GM21447 (cell line): ENCODE results near the gene NTMT2.
"Not testable (repeated sequence)": the region's sequence is repeated elsewhere in the genome, so short reads cannot be mapped to it uniquely, and the experiment has no call there.

ENCODE experiments used
- ATAC-seq: cut with Tn5 transposase; IDR thresholded peaks from one replicate; pipeline ENCODE4 v1.9.1; 2021; ENCODE audit not compliant: unreplicated experiment

The NTMT2 gene

GRCh38 chr1:170145770-170146676 lies at the start of gene NTMT2:
Gene NTMT2 (plus strand): TSS chr1:170145959. CDS start chr1:170146108, 149 bp downstream.
- no peak for ATAC-seq

GRCh38 chr1:170095976-170096748 lies 49.6 kb upstream of the NTMT2 start:
- ATAC-seq: no peak

DNA sequence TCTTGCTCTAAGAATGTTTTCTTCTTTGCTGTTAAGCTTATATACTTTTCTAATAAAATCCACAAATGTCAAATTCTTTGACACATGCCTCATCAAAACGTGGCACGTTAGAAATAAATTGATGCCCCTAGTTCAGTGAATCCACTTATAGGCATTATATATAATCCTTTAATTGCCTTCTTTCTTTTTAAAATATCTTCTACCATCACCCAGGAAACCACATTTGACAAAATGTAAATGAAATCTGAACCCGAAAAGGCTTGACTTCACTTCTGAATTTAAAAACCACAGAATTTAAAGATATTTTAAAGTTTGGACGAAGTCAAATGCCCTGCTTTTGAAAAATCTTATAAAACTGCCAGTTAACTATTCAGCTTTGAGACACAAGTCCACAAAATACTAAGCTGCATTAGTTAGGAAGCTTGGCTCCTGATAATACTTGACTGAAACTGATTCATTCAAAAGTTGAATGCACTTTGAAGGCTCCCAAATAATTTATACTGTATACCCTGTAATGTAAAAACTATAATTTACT lies 48.9 kb upstream of the NTMT2 start:
- no peak for ATAC-seq

- ATAC-seq: no peak
Observed at GRCh38 chr1:170097449-170097948, 48.3 kb upstream of the NTMT2 start.

- not testable (repeated sequence) for ATAC-seq
Observed at GRCh38 chr1:170113140-170113539, 32.6 kb upstream of the NTMT2 start.

GRCh38 chr1:170114906-170115305 lies 30.9 kb upstream of the NTMT2 start:
- no peak for ATAC-seq

DNA sequence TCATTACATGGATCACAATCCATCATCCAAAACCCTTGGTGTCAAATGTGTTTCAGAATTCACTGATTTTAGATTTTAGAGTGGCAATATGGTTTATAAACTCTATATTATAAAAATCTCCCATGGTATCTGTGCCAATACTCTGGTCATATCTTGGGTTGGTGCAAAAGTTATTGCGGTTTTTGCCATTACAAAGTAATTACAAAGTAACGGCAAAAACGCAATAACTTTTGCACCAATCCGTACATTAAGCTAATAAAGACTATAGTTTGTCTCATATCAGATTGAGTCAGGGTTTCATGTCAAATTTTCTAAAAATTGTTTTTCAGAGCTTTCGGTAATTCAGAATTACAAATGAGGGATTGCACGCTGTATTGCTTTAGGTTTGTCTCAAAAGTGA lies 23.4 kb upstream of the NTMT2 start:
- ATAC-seq: no peak

- no peak for ATAC-seq
Observed at GRCh38 chr1:170125269-170125668, 20.5 kb upstream of the NTMT2 start.

DNA sequence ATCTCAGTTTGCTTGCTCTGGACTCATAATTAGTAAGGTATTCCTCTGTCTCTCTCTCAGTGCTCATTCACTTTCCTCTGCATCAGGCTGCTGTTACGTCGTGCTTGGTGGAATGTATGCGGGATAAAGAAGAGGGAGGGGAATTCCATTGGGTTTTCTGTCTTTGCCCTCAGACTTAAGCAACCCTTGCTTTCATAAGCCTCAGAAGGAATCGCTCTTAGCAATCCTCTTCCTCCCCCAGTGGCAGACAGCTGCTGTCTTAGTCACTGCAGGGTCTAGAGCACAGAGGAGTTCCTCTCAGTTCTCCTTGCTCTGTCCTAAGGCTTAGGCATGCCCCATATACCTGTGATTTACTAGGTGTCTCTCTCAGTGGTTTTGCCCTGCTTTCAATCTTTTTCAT lies 19.1 kb upstream of the NTMT2 start:
- peak; percentile 98 for ATAC-seq

DNA sequence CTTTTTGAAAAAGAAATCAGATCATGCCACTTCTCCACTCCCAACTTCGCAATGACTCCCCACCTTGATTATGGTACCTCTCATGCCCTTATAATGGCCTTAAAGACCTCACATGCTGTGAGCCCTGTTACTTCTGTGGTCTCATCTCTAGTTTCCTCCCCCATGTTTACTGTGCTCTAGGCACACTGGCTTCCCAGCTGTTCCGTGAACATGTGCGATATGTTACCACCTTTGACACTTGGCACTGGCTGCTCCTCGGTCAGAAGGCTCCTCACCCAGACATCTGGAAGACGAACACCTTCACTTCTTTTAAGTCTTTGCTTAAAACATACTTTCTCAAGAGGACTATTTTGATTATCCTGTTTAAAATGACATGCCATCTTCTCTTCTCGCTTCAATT lies 14.3 kb upstream of the NTMT2 start:
- no peak for ATAC-seq

DNA sequence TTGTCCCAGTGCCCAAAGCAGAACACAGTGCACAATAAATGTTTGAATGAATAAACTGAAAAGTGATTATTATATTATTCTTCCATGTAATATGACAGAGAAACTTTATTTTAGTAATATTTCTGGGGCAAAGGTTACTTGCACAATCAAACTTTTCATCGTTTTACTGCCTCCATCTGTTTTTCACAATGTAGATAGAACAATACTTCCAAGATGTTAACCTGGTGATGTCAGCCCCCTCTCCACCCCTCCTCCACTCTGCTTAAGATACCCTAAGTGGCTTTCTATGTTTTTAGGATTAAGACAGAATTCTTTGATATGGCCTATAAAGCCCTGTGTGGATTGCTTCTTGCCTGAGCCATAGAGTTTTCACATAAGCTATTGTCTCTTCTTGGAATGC lies 13.8 kb upstream of the NTMT2 start:
- no peak for ATAC-seq

DNA sequence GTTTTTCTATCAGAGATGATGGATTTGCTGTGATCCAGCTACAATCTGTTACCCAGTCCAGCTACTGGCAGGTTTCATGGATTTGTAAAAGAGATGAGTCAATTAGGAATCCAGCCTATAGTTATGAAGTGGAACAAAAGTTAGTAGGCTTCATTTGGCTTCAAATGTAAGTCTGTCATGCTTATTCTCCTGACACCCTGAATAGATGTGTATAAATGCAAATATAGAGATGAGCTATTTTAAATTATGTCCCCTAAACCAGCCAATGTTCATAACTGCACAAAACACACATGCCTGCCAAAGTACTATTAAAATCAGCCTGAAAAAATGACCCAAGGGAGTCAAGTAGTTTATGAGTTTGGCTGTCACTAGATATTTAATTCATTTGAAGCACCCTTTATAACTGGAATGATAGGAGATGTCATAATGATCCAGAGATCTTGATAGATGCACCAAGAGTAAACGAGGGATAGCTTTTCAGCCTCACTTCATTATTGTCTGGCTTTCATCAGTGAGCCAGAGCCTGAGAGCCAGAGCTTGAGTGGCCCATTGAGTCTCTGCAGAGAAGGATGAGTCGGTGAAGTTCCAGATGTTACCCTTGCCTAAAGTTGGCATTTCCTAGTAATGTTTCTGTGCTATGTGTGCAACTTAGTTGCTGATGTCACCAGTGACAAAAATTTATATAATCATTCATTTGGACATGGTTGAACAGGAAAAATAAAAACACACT lies 11.8 kb upstream of the NTMT2 start:
- no peak for ATAC-seq

GRCh38 chr1:170134521-170134920 lies 11.2 kb upstream of the NTMT2 start:
- no peak for ATAC-seq

DNA sequence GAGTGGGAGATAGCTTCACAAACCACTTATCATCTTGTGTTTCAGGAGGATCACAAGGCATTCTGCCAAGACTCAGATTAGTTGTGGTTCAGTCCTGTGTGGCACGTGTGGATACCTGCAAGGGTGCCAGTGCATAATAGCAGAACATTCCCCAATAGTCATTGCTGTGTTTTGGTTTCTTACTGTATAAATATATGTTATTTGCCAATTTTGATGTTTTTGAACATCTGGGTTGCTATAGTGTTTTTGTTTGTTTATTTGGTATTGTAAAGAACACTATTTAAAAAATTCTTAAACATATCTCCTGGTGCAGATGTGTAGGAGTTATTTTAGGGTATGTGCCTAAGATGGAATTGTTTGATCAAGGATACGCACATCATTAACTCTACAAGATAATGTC lies 5.4 kb upstream of the NTMT2 start:
- ATAC-seq: no peak

DNA sequence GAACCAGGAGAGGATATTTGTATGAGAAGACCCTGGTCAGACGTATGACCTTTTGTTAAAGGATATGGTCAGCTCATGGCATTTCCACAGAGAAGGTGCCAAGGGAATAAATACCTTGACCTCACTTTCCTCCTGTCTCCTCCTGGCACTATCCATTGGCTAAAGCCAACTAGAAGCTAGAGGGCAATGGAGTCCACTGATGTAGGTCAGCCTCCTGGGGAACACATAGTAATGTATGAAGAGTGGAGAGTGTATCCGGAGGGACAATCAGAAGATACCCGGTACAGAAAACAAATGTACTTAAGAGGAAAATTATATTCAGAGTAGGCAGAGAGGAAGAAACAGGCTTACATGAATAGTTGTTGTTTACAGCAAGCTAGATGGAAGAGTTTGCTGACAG lies 698 bp upstream of the NTMT2 start:
- ATAC-seq: no peak

GRCh38 chr1:170146720-170147263 lies 1.0 kb downstream of the NTMT2 start:
- no peak for ATAC-seq

- ATAC-seq: no peak
Observed at GRCh38 chr1:170149241-170149640, 3.5 kb downstream of the NTMT2 start.

DNA sequence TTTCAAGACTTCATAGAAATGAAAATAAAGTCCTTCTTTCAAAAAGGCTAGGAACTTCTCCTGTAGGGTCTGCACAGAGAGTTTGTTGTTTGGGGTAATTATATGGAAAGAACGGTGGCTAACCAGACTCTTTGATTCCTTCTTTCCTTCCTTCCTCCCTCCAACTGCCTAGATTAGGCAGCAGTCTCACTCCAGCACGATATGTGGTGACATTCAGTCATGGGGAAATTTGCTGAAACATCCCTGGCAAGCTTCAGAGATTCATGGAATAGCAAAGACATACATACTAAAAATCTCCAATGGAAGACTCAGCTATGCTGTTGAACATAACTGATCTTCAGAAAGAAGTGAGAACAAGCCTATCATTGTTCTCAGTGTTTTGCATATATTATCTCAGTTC lies 4.3 kb downstream of the NTMT2 start:
- ATAC-seq: no peak

GRCh38 chr1:170150921-170151320 lies 5.2 kb downstream of the NTMT2 start:
- no peak for ATAC-seq

DNA sequence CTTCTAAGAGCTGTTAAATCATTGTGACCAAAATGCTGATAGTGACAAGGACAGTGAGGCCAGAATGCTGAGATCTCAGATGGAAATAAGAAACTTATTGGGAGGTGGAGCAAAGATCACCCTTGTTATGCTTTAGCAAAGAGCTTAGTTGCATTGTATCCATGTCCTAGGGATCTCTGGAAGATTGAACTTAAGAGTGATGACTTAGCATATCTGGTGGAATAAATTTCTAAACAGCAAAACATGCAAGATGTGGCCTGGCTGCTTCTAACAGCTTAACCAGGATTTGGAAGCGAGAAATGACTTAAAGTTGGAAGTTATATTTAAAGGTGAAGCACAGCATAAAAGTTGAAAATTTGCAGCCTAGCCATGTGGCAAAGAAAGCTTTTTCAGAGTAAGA lies 7.7 kb downstream of the NTMT2 start:
- no peak for ATAC-seq

DNA sequence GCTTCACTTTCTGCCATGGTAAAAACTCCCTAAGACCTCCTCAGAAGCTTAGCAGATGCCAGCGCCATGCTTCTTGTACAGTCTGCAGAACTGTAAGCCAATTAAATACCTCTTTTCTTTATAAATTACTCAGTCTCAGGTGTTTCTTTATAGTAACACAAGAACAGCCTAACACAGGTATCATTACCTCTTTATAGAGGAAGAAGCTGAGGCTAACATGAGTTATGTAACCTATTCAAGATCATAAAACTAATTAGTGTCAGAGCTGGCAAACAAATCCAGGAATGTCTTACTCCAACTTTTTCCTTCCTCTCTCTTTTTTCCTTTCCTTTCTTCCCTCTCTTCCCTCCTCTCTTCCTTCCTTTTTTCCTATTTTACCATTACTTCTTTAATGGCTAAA lies 9.3 kb downstream of the NTMT2 start:
- no peak for ATAC-seq
